Measurements from ENCODE around the gene TM9SF1.
"Not testable (repeated sequence)": the region's sequence is repeated elsewhere in the genome, so short reads cannot be mapped to it uniquely, and the experiment has no call there.

The TM9SF1 gene

DNA sequence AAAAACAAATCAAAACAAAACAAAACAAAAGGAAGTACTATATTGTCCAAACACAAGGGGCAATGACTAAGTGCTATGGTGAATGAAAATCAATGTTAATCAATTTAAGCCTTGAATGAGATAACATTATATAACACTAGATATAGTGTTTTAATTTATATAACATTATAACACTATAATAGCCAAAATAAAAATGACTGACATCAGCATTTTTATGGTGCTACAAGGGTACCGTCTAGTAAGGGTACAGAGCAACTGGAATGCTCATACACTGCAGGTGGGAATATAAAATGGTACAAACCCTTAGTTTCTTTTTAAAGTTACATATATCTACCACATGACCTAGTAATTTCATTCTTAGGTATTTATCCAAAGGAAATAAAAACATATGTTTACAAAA lies 31.2 kb upstream of the TM9SF1 start:
- DNase-seq (ENCODE audit: low read depth): no peak

DNA sequence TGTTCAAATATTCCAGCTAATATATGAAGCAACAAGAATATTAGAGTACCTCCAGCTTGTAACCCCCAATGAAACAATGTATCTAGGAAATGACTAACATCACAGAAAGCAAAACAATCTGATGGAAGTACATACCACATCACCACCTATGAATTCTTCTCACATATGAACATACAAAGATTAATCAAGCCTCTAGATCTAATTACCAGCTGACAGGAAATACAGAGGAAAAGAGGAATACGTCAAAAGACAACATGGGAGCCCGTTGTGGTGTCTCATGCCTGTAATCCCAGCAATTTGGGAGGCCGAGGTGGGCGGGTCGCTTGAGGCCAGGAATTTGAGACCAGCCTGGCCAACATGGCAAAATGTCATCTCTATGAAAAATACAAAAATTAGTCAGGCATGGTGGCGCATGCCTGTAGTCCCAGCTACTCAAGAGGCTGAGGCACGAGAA lies 29.4 kb upstream of the TM9SF1 start:
- DNase-seq (ENCODE audit: low read depth): no peak

DNA sequence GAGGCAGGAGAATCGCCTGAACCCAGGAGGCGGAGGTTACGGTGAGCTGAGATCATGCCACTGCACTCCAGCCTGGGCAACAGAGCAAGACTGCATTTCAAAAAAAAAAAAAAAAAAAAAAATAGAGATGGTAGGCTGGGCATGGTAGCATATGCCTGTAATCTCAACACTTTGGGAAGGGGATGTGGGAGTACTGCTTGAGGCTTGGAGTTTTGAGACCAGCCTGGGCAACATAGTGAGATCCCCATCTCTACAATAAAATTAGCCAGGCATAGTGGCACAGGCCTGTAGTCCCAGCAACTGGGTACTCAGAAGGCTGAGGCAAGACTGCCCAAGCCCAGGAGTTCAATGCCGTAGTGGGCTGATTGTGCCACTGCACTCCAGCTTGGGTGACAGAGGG lies 27.7 kb upstream of the TM9SF1 start:
- DNase-seq (ENCODE audit: low read depth): not testable (repeated sequence)

DNA sequence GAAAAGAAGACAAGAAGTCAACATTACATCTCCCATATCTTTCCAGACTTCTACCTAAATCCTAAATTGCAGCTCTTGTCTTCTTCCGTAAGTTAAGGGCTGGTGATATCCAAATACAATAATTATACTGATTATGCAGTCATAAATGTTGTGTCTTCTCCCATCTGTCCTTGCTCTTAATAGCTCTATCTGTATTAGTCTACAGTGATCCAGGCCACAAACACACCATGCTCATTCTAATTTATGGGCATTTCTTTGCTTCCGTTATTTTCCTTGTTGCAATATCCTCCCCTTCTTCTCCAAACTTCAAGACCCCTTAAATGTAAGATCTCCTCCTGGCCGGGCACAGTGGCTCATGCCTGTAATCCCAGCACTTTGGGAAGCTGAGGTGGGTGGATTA lies 24.3 kb upstream of the TM9SF1 start:
- DNase-seq (ENCODE audit: low read depth): no peak

DNA sequence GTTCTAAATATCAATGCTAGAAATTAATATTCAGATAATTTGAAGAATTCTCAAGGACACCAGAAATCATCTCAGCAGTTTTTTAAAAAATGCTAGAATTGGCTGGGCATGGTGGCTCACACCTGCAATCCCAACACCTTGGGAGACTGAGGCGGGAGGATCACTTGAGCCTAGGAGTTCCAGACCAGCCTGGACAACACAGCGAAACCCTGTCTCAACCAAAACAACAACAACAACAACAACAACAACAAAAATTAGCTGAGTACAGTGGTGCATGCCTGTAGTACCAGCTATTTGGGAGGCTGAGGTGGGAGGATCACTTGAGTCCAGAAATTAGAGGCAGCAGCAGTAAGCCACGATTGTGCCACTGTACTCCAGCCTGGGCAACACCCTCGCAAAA lies 23.8 kb upstream of the TM9SF1 start:
- no peak for DNase-seq (ENCODE audit: low read depth)

DNA sequence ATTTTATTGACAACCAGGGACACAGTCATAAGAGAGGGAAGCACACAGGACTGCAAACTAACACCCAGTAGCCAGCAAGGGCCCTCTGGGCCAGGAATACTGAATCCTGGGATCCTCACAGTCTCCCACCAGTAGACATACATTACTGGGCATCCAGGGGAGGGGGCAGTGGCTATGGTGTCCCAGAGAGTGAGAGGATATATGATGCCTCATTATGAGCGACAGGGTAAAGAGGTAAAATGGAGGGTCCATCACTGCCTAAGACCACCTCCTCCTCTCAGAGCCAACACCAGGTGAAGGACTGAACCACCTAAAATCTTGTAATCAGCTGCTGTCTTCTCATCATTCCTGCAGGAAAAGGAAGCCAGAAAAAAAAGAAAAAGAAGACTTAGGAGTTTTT lies 21.6 kb upstream of the TM9SF1 start:
- DNase-seq (ENCODE audit: low read depth): not testable (repeated sequence)

DNA sequence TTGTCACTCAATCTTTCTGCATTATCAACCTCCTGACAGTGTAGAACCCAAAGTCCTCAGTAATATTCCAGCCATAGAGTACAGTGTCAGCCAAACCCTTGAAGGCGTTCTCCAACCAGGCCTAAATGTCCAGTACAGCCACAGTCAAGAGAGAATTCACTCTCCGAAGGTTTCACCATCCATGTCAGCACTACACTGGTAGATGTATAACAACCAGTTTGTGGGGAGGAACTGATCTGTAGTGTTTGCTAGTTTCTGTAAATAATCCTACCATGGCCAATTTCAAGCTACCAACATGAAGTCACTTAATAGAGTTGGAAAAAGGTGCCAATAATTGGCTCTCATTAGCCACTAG lies 21.1 kb upstream of the TM9SF1 start:
- no peak for DNase-seq (ENCODE audit: low read depth)

DNA sequence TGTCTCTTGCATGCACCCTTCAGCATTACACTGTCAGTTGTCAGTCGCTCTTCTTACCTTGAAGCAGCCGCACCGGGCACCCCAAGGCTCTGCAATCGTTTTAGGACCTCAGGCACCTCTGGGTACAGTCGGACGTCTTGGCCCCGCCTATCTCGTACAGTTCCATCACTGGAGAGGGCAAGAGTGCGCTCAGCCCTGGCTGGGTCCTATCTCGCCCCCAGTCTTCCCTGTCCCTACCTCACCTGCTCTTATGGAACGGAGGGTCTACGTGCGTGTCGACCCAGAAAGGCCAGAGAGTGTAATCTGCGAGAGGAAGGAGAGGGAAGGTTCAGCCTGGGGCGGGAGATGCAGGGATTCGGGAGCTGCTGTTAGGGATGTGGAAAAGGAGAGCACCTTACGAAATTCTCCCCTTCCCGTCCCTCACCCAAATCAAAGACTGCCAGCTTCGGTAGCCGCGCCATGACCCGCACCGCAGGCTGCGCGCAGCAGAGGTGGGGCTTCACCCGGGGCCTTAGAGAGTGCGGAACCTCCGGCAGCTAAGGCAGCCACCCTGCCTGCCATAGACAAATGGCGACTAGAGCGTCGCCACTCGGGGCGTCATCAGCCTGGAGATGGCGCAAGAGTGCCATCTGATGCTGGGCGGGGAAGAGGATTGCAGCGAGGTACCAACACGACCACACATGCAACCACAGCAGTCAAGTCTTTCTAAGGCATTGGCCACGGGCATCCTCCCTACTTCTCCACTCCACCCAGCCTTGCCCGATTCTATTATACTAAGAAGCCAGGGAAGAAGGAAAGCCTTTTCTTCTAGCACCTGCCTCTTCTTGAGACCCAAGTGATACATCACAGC lies 20.5 kb upstream of the TM9SF1 start, which contains the start of gene MDP1:
TSS of gene MDP1 (minus strand) at position 572 of the 850 bp plus-strand sequence. CDS start at position 461, 111 bp downstream.
- peak; percentile 76 for DNase-seq (ENCODE audit: low read depth)

DNA sequence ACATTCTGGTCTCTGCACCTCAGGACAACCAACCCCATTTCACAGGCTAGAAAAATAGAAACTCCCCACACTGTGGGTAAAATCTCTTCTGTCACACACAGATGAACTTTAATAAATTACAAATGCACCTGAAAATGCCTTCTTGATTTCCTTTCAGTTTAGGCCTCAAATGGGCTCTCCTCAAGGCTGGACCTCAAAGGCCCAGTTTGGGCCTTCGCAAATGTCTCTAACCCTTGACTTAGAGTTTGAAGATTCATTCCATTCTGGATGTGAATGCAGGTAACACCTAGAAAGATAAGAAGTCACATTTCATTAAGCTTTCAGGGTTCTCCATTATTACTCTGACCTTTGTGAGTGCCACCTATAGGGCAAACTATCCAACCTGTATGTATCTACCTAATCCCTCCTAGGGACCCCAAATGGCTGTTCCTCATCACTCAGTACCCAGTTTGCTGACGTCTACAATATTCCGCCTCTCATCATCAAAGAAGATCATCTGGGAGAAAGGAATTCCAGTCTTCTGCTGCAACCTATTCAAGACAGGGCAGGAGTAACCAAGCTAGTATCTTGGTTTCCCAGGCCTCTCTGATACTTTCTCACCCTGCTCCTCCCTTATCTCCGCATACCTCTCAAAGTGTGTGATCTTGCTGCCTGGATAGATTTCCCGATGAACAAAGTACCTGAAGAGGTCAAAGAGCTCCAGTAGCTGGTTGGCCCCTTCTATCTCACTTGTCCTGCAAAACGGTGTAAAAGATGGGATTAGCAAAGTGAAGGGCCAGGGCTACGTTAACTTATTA lies 18.8 kb upstream of the TM9SF1 start:
- no peak for DNase-seq (ENCODE audit: low read depth)

DNA sequence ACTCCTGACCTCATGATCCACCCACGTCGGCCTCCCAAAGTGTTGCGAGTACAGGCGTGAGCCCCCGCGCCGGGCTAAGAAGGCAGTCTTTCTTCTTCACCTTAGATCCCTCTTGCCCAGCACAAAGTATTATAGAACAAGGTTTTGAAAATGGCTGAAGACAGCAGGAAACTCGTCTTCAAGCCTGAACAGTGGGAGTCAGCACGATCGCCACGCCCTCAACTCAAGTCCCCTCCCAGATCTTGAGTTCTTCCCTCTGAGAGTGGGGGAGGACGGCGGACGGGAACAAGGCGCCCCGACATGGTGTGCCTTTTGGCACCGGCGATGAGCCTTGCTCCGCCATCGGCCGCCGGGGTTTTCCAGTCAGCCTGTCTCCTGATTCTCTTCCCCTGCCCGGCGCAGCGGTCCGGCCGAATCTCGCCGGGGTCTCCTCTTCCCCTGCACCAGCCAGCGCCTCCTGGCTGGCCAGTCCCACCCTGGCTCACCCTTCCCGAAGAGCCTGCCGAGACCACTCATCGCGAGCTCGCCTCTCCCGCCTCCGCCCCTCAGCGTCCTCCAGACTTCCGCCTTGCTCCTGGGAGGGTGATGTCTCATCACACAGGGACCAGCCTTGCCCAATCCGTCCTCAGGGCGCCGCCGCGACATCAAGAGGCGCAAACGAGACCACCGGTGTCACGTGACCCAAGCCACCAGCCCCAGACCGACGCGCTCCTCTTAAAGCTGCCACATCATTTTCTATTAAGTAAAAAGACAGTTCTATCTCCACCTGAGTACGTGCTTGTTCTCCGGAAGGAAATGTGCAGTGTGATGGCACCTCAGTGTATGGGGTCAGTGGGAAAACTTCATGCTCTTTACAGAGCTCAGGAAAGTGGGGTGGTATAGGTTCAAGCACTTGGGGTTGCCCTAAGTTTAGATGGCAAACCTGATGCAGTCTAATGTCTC lies 18.0 kb upstream of the TM9SF1 start, which contains the start of gene CHMP4A:
TSS of gene CHMP4A (minus strand) at position 565 of the 942 bp plus-strand sequence. CDS start at position 516, 49 bp downstream.
- DNase-seq (ENCODE audit: low read depth): peak; percentile 96

DNA sequence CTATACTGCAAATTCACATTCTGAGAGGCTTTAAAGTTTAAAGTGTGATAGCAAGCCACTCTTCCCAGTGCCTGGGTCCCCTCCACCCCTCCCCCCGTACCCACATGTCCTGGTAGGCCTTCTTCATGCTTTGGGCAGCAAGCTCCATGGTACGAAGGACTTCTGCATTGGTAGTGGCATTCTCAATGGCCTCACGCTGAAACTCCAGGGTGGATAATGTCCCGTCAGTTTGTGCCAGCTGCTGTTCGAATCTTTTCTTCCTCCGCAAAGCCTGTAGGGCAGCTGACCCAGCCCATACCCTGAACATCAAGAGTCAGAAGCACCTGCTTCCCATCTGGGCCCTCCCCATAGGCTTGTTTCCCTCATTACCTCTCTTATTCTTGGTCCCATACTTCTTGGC lies 16.1 kb upstream of the TM9SF1 start:
- no peak for DNase-seq (ENCODE audit: low read depth)

DNA sequence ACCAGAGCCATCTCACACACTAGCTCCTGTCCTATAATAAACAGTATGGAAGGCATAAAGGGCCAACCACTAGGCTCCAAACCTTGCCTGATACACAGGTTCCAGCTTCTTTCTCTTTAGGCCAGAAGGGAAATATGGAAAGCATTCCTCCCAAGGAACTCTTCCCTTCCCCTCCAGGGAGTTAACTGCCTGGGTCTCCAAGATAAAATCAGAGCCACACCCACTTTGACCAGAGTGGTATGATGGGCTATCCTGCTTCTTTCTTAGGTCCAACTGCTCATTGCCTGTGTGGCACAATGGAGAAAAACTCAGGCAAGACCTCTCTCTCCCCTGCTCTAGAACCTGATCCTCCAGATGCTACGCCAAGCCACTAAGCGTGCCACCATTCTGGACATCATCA lies 12.4 kb upstream of the TM9SF1 start:
- no peak for DNase-seq (ENCODE audit: low read depth)

DNA sequence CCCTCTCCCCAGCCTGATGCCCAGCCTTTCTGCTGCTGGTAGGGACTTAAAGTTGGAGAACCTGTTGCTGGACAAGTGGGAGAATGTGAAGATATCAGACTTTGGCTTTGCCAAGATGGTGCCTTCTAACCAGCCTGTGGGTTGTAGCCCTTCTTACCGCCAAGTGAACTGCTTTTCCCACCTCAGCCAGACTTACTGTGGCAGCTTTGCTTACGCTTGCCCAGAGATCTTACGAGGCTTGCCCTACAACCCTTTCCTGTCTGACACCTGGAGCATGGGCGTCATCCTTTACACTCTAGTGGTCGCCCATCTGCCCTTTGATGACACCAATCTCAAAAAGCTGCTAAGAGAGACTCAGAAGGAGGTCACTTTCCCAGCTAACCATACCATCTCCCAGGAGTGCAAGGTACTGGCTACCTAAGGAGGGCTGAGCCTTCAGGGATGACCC lies 11.9 kb upstream of the TM9SF1 start:
- DNase-seq (ENCODE audit: low read depth): no peak

DNA sequence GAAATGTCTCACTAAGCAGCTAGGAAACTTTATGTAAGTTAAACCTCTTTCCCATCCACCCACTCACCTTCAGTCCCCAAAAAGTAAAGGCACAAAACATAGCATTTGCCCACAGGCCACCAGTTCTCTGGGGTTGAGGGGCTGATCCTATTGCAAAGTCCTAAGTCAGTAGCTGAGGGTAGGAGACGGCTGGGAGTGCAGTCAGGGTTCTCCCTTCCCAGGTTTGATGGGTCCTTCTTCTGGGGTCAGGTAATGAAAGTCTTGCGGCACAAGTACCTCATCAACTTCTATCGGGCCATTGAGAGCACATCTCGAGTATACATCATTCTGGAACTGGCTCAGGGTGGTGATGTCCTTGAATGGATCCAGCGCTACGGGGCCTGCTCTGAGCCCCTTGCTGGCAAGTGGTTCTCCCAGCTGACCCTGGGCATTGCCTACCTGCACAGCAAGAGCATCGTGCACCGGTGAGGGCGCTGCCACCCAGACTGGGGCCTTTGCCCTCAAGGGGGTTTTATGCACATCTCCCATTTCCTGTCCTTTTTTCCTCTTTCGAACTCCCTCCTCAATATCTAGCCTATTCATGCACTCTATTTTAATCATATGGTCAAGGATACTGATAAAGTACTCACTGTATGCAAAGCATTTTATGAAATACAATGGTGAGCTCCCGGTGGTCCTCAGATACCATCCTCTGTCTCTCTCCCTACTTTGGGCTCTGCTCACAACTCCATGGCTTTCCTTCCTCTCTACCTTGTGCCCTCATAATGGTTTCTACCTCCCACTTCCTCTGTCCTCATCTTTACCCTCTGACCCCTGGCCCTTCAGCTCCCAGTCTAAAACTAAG lies 11.2 kb upstream of the TM9SF1 start:
- DNase-seq (ENCODE audit: low read depth): no peak

DNA sequence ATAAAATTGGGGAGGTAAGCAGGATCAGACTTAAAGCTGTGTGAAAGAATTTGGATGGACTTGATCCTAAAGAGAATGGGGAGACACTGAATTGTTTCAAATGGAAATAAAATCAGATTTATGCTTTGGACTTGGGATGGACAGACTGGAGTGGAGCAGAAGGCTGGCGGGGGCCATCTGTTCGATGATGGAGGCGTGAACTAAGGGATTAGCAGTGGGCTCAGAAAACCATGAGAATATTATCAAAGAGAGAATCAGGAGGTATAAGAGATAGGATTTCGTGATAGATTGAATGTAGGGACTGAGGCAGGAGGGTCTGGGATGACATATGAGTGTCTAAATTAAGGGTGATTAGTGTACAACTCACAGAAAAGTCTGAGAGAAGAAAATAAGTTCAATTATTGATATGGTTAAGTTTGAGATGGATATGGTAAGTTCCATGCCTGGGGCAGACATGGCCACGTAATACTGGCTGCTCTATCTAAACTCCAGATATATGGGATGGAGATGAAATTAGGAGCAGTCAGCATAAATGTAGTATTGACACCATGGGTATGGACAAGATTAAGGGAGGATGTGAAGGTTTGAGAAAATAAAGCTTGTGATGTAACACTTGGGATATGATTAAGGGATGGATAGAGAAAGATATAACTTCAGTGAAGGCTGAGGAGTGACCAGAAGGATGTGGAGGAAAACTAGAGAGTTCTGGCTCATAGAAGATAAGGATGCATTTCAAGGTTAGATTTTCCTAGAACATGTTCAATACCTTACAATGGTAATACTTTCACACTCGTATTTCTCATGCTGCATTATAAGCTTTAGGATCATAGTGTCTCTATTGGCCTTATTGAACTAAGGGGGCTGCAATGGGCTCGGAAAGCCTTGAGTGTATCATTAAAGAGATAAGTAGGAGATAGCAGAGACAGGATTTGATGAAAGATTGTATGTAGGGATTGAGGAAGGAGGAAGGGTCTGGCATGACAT lies 9.2 kb upstream of the TM9SF1 start:
- DNase-seq (ENCODE audit: low read depth): no peak

DNA sequence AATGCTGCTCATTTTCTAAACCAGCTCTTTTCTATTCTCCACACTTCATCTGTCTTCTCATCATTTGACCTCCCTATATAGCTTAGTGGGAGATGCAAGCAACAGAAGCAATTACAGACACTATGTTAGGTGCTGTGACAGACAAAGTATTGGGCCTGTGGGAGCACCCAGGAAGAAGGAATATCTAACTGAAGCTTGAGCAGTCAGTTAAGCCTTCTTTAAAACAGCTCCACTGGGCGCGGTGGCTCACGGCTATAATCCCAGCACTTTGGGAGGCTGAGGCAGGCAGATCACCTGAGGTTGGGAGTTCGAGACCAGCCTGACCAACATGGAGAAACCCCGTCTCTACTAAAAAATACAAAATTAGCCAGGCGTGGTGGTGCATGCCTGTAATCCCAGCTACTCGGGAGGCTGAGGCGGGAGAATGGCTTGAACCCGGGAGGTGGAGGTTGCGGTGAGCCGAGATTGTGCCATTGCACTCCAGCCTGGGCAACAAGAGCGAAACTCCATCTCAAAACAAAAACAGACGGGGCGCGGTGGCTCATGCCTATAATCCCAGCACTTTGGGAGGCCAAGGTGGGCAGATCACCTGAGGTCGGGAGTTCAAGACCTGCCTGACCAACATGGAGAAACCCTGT lies 8.1 kb upstream of the TM9SF1 start:
- DNase-seq (ENCODE audit: low read depth): not testable (repeated sequence)

DNA sequence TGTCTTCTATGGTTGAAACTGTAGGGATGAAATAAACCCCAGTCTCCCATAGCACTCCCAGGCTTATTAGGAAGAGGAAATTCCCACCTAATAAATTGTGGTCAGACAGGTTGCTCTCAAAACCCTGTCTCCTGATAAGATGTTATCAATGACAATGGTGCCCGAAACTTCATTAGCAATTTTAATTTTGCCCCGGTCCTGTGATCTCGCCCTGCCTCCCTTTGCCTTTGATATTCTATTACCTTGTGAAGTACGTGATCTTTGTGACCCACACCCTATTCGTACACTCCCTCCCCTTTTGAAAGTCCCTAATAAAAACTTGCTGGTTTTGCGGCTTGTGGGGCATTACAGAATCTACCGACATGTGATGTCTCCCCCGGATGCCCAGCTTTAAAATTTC lies 7.3 kb upstream of the TM9SF1 start:
- DNase-seq (ENCODE audit: low read depth): not testable (repeated sequence)

DNA sequence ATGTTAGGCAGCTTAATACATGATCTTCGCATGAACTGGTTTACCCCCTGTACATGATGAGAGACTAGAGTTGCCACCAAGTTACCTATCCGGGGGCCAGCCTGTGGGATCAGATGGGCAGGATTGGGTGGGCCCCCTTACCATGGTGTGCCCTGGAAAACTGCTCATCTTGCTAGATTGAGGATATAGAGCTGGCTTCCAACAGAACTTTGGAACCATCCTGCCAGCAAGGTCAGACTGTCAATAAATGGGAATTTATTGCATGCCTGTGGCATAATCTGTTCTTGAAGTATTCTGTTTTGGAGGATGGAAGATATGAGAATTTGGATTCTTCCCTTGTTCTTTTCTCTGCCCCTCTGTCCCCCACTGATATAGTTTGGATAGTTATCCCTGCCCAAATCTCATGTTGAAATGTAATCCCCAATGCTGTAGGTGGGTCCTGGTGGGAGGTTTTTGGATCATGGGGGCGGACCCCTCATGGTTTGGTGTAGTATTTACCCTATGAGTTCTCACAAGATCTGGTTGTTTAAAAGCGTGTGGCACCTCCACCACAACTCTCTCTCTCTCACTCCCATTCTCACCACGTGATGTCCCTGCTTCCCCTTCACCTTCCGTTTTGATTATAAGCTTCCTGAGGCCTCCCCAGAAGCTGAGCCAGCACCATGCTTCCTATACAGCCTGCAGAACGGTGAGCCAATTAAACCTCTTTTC lies 3.7 kb upstream of the TM9SF1 start:
- DNase-seq (ENCODE audit: low read depth): no peak

All from activated gamma-delta T cell treated with anti-CD3 and anti-CD28 coated beads, Interleukin-2, amount 50 U/mL, for 16 hours (primary cell).